Cardiac muscle cell (in vitro differentiated cells and primary cell): ENCODE data around the gene TNFSF15. TPM values are rescaled to one million over a fixed set of nuclear protein-coding genes. Genes with fewer than 3 reads are reported as not detected.
"Not testable (repeated sequence)": the region's sequence is repeated elsewhere in the genome, so short reads cannot be mapped to it uniquely, and the experiment has no call there.

ENCODE experiments used
- DNase-seq, 2 donors: peaks; one replicate each; pipeline versions ENCODE4 v3.0.0 to v3.0.0-alpha.2; 2010 to 2017; ENCODE audit warnings: low read depth in 1 of 2, low spot score in 1 of 2
- H3K27ac ChIP-seq: fragments of 200-600 bp; sonication (generic); 2 replicates; pipeline ENCODE4 v1.5.1; 2016
- H3K27me3 ChIP-seq: fragments of 200-600 bp; sonication (generic); 2 replicates; pipeline ENCODE4 v1.6.0; 2016; ENCODE audit warnings: control low read depth
- H3K36me3 ChIP-seq: fragments of 200-600 bp; sonication (generic); 2 replicates; pipeline ENCODE4 v1.5.1; 2016; ENCODE audit warnings: control low read depth
- H3K4me1 ChIP-seq: fragments of 200-600 bp; sonication (generic); 2 replicates; pipeline ENCODE4 v1.8.1; 2017; ENCODE audit warnings: low read depth, mild to moderate bottlenecking, mixed run types
- H3K4me3 ChIP-seq: fragments of 200-600 bp; sonication (generic); 2 replicates; pipeline ENCODE4 v1.5.1; 2016; ENCODE audit warnings: mild to moderate bottlenecking
- H3K9me3 ChIP-seq: fragments of 200-600 bp; sonication (generic); 2 replicates; pipeline ENCODE4 v1.5.1; 2017; ENCODE audit warnings: low read depth, mild to moderate bottlenecking, control low read depth
- CTCF ChIP-seq: IDR thresholded peaks from 2 replicates; pipeline ENCODE4 v1.5.1; 2012; ENCODE audit warnings: low read depth, mild to moderate bottlenecking, low read length
- polyA plus RNA-seq: library from polyadenylated mRNA; unstranded; fragments of >200 nt; fragmentation: Nextera tagmentation; extraction: Ambion mirVana; gene quantifications from 2 replicates; pipeline ENCODE4 v1.2.1, GENCODE V29; 2016
- total RNA-seq: library from RNA; depleted of rRNA; stranded (reverse); fragments of >200 nt; gene quantifications from 2 replicates; pipeline ENCODE4 v1.2.3, GENCODE V29; 2016

Gene TNFSF15
- total and polyA plus RNA-seq, 2 experiments from 2014 or later, result not detected

GRCh38 chr9:114741521-114741920 lies 64.3 kb downstream of the TNFSF15 start:
- peak; percentile 6 for TF ChIP-seq CTCF
- DNase-seq, result peak in 1 of 2 donors; percentile 10
- H3K4me3 ChIP-seq, H3K27ac ChIP-seq, H3K36me3 ChIP-seq, H3K4me1 ChIP-seq, H3K9me3 ChIP-seq: not testable (repeated sequence)
- H3K27me3 ChIP-seq, result peaks cover 65% of the 10 kb centered on the region

GRCh38 chr9:114738581-114739316 lies 67.1 kb downstream of the TNFSF15 start:
- Histone ChIP-seq H3K27ac (no peak overlapping the region), H3K9me3 (no peaks in the 10 kb centered on the region), H3K36me3 (no peaks in the 10 kb centered on the region), H3K4me1 (no peaks in the 10 kb centered on the region), H3K4me3 (no peak overlapping the region), H3K27me3 (peaks cover 61% of the 10 kb centered on the region)
- DNase-seq, result peak; percentile 80 to 91
- TF ChIP-seq CTCF, result peak; percentile 87

- no peak for DNase-seq
- Histone ChIP-seq H3K36me3 (no peaks in the 10 kb centered on the region), H3K4me3 (no peak overlapping the region), H3K27me3 (peaks cover 61% of the 10 kb centered on the region), H3K27ac (no peak overlapping the region), H3K4me1 (no peaks in the 10 kb centered on the region), H3K9me3 (no peaks in the 10 kb centered on the region)
- no peak for TF ChIP-seq CTCF
Measured at GRCh38 chr9:114737847-114738246, 68.0 kb downstream of the TNFSF15 start.

- no peaks in the 10 kb centered on the region for H3K4me1 ChIP-seq
- H3K9me3 ChIP-seq, result no peaks in the 10 kb centered on the region
- H3K4me3 ChIP-seq, result no peak overlapping the region
- no peak for DNase-seq
- no peak overlapping the region for H3K27ac ChIP-seq
- TF ChIP-seq CTCF, result no peak
- no peaks in the 10 kb centered on the region for H3K36me3 ChIP-seq
- peaks cover 61% of the 10 kb centered on the region for H3K27me3 ChIP-seq
Measured at GRCh38 chr9:114737118-114737517, 68.7 kb downstream of the TNFSF15 start.

- Histone ChIP-seq H3K4me1 (no peaks in the 10 kb centered on the region), H3K9me3 (no peaks in the 10 kb centered on the region), H3K36me3 (no peaks in the 10 kb centered on the region), H3K27ac (no peak overlapping the region), H3K27me3 (peaks cover 52% of the 10 kb centered on the region), H3K4me3 (no peak overlapping the region)
- TF ChIP-seq CTCF, result no peak
- DNase-seq, result peak in 1 of 2 donors; percentile 18
Measured at GRCh38 chr9:114735704-114736103, 70.1 kb downstream of the TNFSF15 start.

GRCh38 chr9:114735139-114735538 lies 70.7 kb downstream of the TNFSF15 start:
- peaks cover 48% of the 10 kb centered on the region for H3K27me3 ChIP-seq
- DNase-seq, result not testable (repeated sequence)

More at GRCh38 chr9:114735139-114735538, 70.7 kb downstream of the TNFSF15 start:
- not testable (repeated sequence) for H3K27ac ChIP-seq, H3K36me3 ChIP-seq, H3K4me1 ChIP-seq, H3K4me3 ChIP-seq, H3K9me3 ChIP-seq
